MM.1S (cell line): ENCODE data around the gene PDE1C.

Experiments
- DNase-seq: peaks from one replicate; pipeline ENCODE4 v3.0.0-alpha.2; 2015
- H2AFZ ChIP-seq: fragments of 300-600 bp; sonication (generic); 2 replicates; pipeline ENCODE4 v1.6.0; 2016; ENCODE audit warnings: antibody characterized with exemption, low read length
- H3F3A ChIP-seq: fragments of 300-600 bp; sonication (generic); 2 replicates; pipeline ENCODE4 v1.6.1; 2016; ENCODE audit warnings: mild to moderate bottlenecking, antibody characterized with exemption, low read length, moderate library complexity, mixed read lengths; ENCODE audit not compliant: insufficient read depth
- H3K27ac ChIP-seq: fragments of 300-600 bp; sonication (generic); 2 replicates; pipeline ENCODE4 v1.5.1; 2016; ENCODE audit warnings: mild to moderate bottlenecking, low read length
- H3K27me3 ChIP-seq: fragments of 300-600 bp; sonication (generic); replicated peaks from 2 replicates; pipeline ENCODE4 v1.6.0; 2016; ENCODE audit warnings: low read length; ENCODE audit not compliant: insufficient read depth
- H3K36me3 ChIP-seq: fragments of 300-600 bp; sonication (generic); replicated peaks from 2 replicates; pipeline ENCODE4 v1.6.1; 2016; ENCODE audit warnings: mild to moderate bottlenecking, low read length, mixed read lengths; ENCODE audit not compliant: insufficient read depth
- H3K4me1 ChIP-seq: fragments of 300-600 bp; sonication (generic); 2 replicates; pipeline ENCODE4 v1.6.1; 2016; ENCODE audit warnings: low read length, mixed read lengths
- H3K4me2 ChIP-seq: fragments of 300-600 bp; sonication (generic); 2 replicates; pipeline ENCODE4 v1.6.0; 2016; ENCODE audit warnings: low read depth, low read length
- H3K4me3 ChIP-seq: fragments of 300-600 bp; sonication (generic); 2 replicates; pipeline ENCODE4 v1.5.1; 2016; ENCODE audit warnings: low read length, mixed read lengths
- H3K79me2 ChIP-seq: fragments of 300-600 bp; sonication (generic); 2 replicates; pipeline ENCODE4 v1.6.1; 2016; ENCODE audit warnings: mixed run types, low read length, mixed read lengths
- H3K9ac ChIP-seq: fragments of 300-600 bp; sonication (generic); 2 replicates; pipeline ENCODE4 v1.6.1; 2016; ENCODE audit warnings: low read length, mixed read lengths
- H3K9me2 ChIP-seq: fragments of 300-600 bp; sonication (generic); replicated peaks from 2 replicates; pipeline ENCODE4 v1.6.1; 2016; ENCODE audit warnings: mild to moderate bottlenecking, low read length, mixed read lengths; ENCODE audit not compliant: insufficient read depth
- H3K9me3 ChIP-seq: fragments of 300-600 bp; sonication (generic); replicated peaks from 2 replicates; pipeline ENCODE4 v1.6.1; 2016; ENCODE audit warnings: mild to moderate bottlenecking, low read length, mixed read lengths; ENCODE audit not compliant: insufficient read depth
- H4K20me1 ChIP-seq: fragments of 300-600 bp; sonication (generic); 2 replicates; pipeline ENCODE4 v1.6.1; 2016; ENCODE audit warnings: mild to moderate bottlenecking, low read length, moderate library complexity, mixed read lengths; ENCODE audit not compliant: insufficient read depth
- EZH2 ChIP-seq: fragments of 300-600 bp; sonication (generic); optimal IDR thresholded peaks from 2 replicates; pipeline ENCODE3; 2017; ENCODE audit warnings: low read depth, mild to moderate bottlenecking, antibody characterized with exemption, low read length, mixed read lengths
- EZH2phosphoT487 ChIP-seq: fragments of 300-600 bp; sonication (generic); IDR thresholded peaks from 2 replicates; pipeline ENCODE4 v1.6.1; 2018; ENCODE audit warnings: antibody characterized with exemption, low read length
- TF ChIP-seq, protein P1 (sequence below): fragments of 300-600 bp; sonication (generic); IDR thresholded peaks from 2 replicates; pipeline ENCODE4 v1.5.1; 2016; ENCODE audit warnings: antibody characterized with exemption, low read length, mixed read lengths

The PDE1C gene

DNA sequence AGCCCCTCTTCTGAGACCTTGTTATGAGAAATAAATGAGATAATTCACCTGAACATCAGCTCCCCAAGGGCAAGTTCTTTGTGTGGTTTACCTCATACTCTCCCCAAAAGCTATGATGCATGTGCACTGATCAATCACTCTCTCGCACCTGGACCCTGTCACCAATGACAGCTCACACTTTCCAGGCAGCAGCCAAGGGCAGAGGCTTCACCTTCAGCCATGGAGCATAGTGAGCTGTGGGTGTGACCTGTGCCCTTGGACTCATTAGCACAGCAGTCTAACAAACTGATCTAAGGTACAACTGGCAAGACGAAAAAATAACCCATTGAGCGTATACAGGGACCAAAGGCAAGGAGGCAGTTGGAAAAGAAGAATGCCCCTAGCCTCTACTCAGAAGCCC is 17.0 kb downstream of the PDE1C start:
- H3K4me3 ChIP-seq: no peak overlapping the region
- no peaks in the 10 kb centered on the region for H3K9me2 ChIP-seq
- no peak overlapping the region for H3K9ac ChIP-seq
- H4K20me1 ChIP-seq: no peaks in the 10 kb centered on the region
- no peaks in the 10 kb centered on the region for H3K9me3 ChIP-seq
- H3K27ac ChIP-seq: no peak overlapping the region
- no peak overlapping the region for H2AFZ ChIP-seq
- no peaks in the 10 kb centered on the region for H3K79me2 ChIP-seq
- TF ChIP-seq EZH2phosphoT487 (no peak), EZH2 (no peak)
- TF ChIP-seq, protein P1, sequence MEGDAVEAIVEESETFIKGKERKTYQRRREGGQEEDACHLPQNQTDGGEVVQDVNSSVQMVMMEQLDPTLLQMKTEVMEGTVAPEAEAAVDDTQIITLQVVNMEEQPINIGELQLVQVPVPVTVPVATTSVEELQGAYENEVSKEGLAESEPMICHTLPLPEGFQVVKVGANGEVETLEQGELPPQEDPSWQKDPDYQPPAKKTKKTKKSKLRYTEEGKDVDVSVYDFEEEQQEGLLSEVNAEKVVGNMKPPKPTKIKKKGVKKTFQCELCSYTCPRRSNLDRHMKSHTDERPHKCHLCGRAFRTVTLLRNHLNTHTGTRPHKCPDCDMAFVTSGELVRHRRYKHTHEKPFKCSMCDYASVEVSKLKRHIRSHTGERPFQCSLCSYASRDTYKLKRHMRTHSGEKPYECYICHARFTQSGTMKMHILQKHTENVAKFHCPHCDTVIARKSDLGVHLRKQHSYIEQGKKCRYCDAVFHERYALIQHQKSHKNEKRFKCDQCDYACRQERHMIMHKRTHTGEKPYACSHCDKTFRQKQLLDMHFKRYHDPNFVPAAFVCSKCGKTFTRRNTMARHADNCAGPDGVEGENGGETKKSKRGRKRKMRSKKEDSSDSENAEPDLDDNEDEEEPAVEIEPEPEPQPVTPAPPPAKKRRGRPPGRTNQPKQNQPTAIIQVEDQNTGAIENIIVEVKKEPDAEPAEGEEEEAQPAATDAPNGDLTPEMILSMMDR: no peak
- no peaks in the 10 kb centered on the region for H3K27me3 ChIP-seq
- H3F3A ChIP-seq: no peaks in the 10 kb centered on the region
- no peaks in the 10 kb centered on the region for H3K4me1 ChIP-seq
- no peak for DNase-seq
- H3K36me3 ChIP-seq: no peaks in the 10 kb centered on the region
- H3K4me2 ChIP-seq: no peak overlapping the region

DNA sequence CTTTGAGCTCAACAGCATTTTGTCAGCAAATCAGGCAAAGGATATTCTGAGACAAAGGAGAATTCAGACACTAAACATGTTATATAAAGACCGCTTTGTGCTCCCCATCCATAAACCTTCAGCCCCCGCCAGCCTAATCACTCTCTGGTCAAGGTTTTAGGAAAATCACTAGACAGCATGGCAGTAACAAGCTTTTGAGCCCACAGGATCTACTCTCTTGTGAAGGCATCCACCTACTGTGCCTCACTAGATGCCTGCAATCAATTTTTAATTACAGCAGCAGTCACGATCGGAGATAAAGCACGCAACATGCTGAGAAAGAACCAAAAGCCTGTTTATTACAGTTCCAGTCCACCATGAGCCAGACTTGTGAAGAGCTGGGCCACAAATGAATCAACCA is 19.1 kb downstream of the PDE1C start:
- no peaks in the 10 kb centered on the region for H3K27me3 ChIP-seq
- TF ChIP-seq EZH2: no peak
- TF ChIP-seq, protein P1: no peak
- no peaks in the 10 kb centered on the region for H4K20me1 ChIP-seq
- no peaks in the 10 kb centered on the region for H3K9me3 ChIP-seq
- H3K4me3 ChIP-seq: no peak overlapping the region
- no peaks in the 10 kb centered on the region for H3K36me3 ChIP-seq
- no peak for DNase-seq
- H3K4me1 ChIP-seq: no peaks in the 10 kb centered on the region
- H3K9ac ChIP-seq: no peak overlapping the region
- no peak overlapping the region for H3K4me2 ChIP-seq
- no peaks in the 10 kb centered on the region for H3K9me2 ChIP-seq
- no peaks in the 10 kb centered on the region for H3K79me2 ChIP-seq
- no peaks in the 10 kb centered on the region for H3F3A ChIP-seq
- no peak overlapping the region for H3K27ac ChIP-seq
- H2AFZ ChIP-seq: no peak overlapping the region

DNA sequence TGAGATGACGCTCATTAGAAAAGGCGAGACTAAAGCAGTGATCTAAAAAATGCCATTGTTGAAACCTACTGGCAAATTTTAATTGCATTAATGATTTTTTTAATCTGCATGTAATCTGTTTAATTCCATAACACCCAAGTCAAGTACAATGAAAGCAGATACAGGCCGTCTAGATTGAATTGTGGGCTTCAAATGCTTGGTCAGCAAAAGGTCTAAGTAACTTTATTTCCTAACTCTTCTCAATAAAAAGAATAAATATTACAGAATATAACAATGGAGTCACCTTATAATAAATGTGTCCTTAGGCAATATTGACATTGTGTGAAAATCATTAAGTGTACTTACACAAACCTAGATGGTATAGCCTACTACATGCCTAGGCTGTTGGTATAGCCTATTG is 20.6 kb downstream of the PDE1C start:
- Histone ChIP-seq H2AFZ (no peak overlapping the region), H3K4me1 (no peaks in the 10 kb centered on the region), H3K79me2 (no peaks in the 10 kb centered on the region), H3K27me3 (no peaks in the 10 kb centered on the region), H3K27ac (no peak overlapping the region), H3K9me2 (no peaks in the 10 kb centered on the region), H4K20me1 (no peaks in the 10 kb centered on the region), H3K36me3 (no peaks in the 10 kb centered on the region), H3K4me2 (no peak overlapping the region), H3F3A (no peaks in the 10 kb centered on the region), H3K4me3 (no peak overlapping the region), H3K9ac (no peak overlapping the region), H3K9me3 (no peaks in the 10 kb centered on the region)
- no peak for DNase-seq
- TF ChIP-seq EZH2phosphoT487 (no peak), EZH2 (no peak)
- TF ChIP-seq, protein P1: no peak
